Measurements from ENCODE around the gene HTT. TPM values are rescaled to one million over a fixed set of nuclear protein-coding genes. Genes with fewer than 3 reads are reported as not detected.

HTT gene
- total and polyA plus RNA-seq, 10 donors = 10.0 to 124 (median 84.4) TPM

DNA sequence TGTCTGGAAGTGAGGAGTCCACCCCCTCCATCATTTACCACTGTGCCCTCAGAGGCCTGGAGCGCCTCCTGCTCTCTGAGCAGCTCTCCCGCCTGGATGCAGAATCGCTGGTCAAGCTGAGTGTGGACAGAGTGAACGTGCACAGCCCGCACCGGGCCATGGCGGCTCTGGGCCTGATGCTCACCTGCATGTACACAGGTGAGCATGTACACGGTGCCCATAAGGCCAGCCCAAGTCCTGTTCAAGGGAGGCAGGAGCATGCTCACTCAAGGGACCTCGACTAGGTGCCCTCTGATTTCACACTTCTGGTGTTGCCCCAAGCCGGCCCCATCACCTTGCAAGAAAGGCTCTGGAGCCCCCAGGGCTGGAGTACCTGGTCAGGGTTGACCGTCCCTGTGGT lies 161.1 kb downstream of the HTT start:
- Histone ChIP-seq H3K36me3 (peaks cover 3 to 100% (median 96%) of the 10 kb centered on the region in 6 donors), H3K27ac (no peak overlapping the region), H3K27me3 (replicated peaks in 1 of 7) (no peaks in the 10 kb centered on the region), H3K4me1 (no peaks in the 10 kb centered on the region), H3K4me3 (no peak overlapping the region), H3K9me3 (no peaks in the 10 kb centered on the region)
- no peak for TF ChIP-seq POLR2AphosphoS5 (IDR thresholded peaks at IDR 0.05)
- TF ChIP-seq POLR2A (IDR thresholded peaks at IDR 0.05) = no peak
- TF ChIP-seq, protein P1, sequence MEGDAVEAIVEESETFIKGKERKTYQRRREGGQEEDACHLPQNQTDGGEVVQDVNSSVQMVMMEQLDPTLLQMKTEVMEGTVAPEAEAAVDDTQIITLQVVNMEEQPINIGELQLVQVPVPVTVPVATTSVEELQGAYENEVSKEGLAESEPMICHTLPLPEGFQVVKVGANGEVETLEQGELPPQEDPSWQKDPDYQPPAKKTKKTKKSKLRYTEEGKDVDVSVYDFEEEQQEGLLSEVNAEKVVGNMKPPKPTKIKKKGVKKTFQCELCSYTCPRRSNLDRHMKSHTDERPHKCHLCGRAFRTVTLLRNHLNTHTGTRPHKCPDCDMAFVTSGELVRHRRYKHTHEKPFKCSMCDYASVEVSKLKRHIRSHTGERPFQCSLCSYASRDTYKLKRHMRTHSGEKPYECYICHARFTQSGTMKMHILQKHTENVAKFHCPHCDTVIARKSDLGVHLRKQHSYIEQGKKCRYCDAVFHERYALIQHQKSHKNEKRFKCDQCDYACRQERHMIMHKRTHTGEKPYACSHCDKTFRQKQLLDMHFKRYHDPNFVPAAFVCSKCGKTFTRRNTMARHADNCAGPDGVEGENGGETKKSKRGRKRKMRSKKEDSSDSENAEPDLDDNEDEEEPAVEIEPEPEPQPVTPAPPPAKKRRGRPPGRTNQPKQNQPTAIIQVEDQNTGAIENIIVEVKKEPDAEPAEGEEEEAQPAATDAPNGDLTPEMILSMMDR (IDR thresholded peaks at IDR 0.05 in 8 of 11, conservative IDR thresholded peaks at IDR 0.05 in 3 of 11) = no peak
- no peak for DNase-seq
- 95 to 100% (median 95%) methylated on average over 3 to 11 of the region's 11 CpGs for WGBS, 5 donors
- intact Hi-C loops (cut with DNase I; ENCODE audit: low total_unique reads) = no loop called here

DNA sequence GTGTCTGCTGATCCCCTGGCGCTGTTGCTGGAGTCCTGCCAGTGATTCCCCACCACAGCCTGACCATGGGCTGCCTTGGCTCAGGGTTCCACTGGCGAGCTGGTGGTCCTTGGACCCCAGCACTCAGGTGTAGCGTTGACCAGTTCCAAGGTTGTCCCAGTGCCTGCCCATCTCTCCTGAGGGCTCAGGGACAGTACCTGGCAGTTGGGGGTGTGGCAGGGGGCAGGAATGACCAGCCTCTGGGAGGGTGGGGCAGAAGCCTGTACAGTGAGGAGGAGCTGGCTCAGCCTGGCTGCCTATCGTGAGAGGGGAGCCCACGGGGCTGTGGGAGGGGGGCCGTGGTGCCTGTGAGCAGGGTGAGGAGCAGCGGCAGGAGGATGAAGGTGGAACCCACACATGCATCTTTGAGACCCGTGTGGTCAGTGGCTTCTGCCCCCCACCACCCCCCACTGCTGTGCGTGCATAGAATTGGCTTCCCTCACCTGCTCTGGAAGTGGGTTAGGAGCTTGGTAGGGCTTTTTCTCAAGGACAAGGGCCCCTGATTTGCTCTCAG lies 161.9 kb downstream of the HTT start:
- no peak for DNase-seq
- TF ChIP-seq POLR2AphosphoS5 (IDR thresholded peaks at IDR 0.05) = no peak
- no peak for TF ChIP-seq POLR2A (IDR thresholded peaks at IDR 0.05)
- TF ChIP-seq, protein P1 (IDR thresholded peaks at IDR 0.05 in 8 of 11, conservative IDR thresholded peaks at IDR 0.05 in 3 of 11) = no peak
- no peak overlapping the region for H3K27ac ChIP-seq
- H3K4me1 ChIP-seq = no peaks in the 10 kb centered on the region
- 86 to 100% (median 94%) methylated on average over 5 to 9 of the region's 9 CpGs for WGBS, 5 donors
- no peaks in the 10 kb centered on the region for H3K9me3 ChIP-seq
- H3K27me3 ChIP-seq (replicated peaks in 1 of 7) = no peaks in the 10 kb centered on the region
- H3K36me3 ChIP-seq = peaks cover 0 to 100% (median 95%) of the 10 kb centered on the region in 6 donors
- intact Hi-C loops (cut with DNase I; ENCODE audit: low total_unique reads) = no loop called here
- H3K4me3 ChIP-seq = no peak overlapping the region

DNA sequence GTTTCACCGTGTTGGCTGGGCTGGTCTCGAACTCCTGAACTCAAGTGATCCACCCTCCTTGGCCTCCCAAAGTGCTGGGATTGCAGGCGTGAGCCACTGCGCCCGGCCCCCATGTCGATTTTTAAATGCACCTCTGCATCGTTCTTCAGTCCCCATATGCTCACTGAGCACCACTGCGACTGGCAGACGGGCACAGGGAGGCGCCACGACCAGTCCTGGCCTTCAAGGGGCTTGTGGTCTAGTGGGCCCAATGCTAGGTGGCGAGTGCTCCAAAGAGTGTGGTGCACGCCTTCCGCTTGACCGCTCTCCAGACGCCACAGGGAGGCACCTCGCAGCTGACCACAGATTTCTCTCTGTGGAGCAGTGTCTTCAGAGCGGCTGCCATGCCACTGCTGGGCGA lies 162.8 kb downstream of the HTT start:
- intact Hi-C loops (cut with DNase I; ENCODE audit: low total_unique reads) = no loop called here
- no peak for DNase-seq
- no peaks in the 10 kb centered on the region for H3K27me3 ChIP-seq (replicated peaks in 1 of 7)
- 94 to 96% (median 95%) methylated on average over 12 to 19 of the region's 19 CpGs for WGBS, 5 donors
- no peaks in the 10 kb centered on the region for H3K9me3 ChIP-seq
- H3K27ac ChIP-seq = no peak overlapping the region
- H3K4me3 ChIP-seq = no peak overlapping the region
- no peaks in the 10 kb centered on the region for H3K4me1 ChIP-seq
- no peak for TF ChIP-seq POLR2AphosphoS5 (IDR thresholded peaks at IDR 0.05)
- TF ChIP-seq, protein P1 (IDR thresholded peaks at IDR 0.05 in 8 of 11, conservative IDR thresholded peaks at IDR 0.05 in 3 of 11) = no peak
- no peak for TF ChIP-seq POLR2A (IDR thresholded peaks at IDR 0.05)
- peaks cover 0 to 100% (median 89%) of the 10 kb centered on the region in 6 donors for H3K36me3 ChIP-seq

DNA sequence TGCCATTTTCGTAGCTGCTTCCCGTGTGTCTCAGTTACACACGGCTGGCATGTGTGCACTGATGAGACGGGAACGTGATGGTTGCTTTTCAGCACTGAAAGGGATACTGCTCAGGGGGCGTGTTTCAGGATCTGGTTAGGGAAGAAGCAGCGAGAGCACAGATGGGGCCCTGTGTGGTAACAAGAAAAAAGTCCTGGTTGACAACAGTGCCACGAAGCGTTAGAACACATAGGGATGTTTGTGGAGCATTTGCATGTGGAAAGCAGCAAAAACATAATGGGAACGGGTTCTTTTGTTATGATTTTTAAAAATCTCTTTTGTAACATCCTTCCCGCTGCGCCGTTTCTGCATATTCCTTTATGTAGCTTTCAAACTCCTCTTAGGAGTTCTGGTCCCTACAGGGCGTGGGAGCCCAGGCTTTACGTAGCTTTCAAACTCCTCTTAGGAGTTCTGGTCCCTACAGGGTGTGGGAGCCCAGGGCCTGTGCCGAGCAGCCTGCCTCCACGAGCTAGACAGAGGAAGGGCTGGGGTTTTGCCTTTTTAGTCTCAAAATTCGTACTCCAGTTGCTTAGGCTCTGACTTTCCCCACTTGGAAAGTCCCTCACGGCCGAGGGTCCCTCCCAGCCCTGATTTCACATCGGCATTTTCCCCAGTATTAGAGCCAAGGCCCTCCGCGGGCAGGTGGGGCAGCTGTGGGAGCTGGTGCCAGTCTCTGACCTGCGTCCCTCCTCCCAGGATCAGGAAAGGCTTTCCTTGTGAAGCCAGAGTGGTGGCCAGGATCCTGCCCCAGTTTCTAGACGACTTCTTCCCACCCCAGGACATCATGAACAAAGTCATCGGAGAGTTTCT lies 163.5 kb downstream of the HTT start:
- H3K36me3 ChIP-seq = peaks cover 0 to 100% (median 84%) of the 10 kb centered on the region in 6 donors
- TF ChIP-seq, protein P1 (IDR thresholded peaks at IDR 0.05 in 8 of 11, conservative IDR thresholded peaks at IDR 0.05 in 3 of 11) = no peak
- TF ChIP-seq POLR2AphosphoS5 (IDR thresholded peaks at IDR 0.05) = no peak
- TF ChIP-seq POLR2A (IDR thresholded peaks at IDR 0.05) = no peak
- no peak for DNase-seq

More for the DNA sequence above, 163.5 kb downstream of the HTT start:
- Histone ChIP-seq H3K27me3 (replicated peaks in 1 of 7) (no peaks in the 10 kb centered on the region), H3K4me1 (peaks cover 0 to 2% (median 0%) of the 10 kb centered on the region in 6 donors), H3K27ac (no peak overlapping the region), H3K9me3 (no peaks in the 10 kb centered on the region), H3K4me3 (no peak overlapping the region)
- 87 to 91% (median 90%) methylated on average over 26 of the region's 26 CpGs for WGBS, 5 donors
- intact Hi-C loops (cut with DNase I; ENCODE audit: low total_unique reads) = no loop called here

Data from spleen (tissue), 11 donors.